Cardiac muscle cell (in vitro differentiated cells and primary cell): ENCODE data around the gene TMEM167B. TPM values are rescaled to one million over a fixed set of nuclear protein-coding genes. Genes with fewer than 3 reads are reported as not detected.
A peak's percentile ranks its signal among the peaks of the same experiment; 100 is the strongest.

Experiments
- DNase-seq, 2 donors: peaks; one replicate each; pipeline versions ENCODE4 v3.0.0 to v3.0.0-alpha.2; 2010 to 2017; ENCODE audit warnings: low read depth in 1 of 2, low spot score in 1 of 2
- H3K27ac ChIP-seq: fragments of 200-600 bp; sonication (generic); 2 replicates; pipeline ENCODE4 v1.5.1; 2016
- H3K27me3 ChIP-seq: fragments of 200-600 bp; sonication (generic); 2 replicates; pipeline ENCODE4 v1.6.0; 2016; ENCODE audit warnings: control low read depth
- H3K36me3 ChIP-seq: fragments of 200-600 bp; sonication (generic); 2 replicates; pipeline ENCODE4 v1.5.1; 2016; ENCODE audit warnings: control low read depth
- H3K4me1 ChIP-seq: fragments of 200-600 bp; sonication (generic); 2 replicates; pipeline ENCODE4 v1.8.1; 2017; ENCODE audit warnings: low read depth, mild to moderate bottlenecking, mixed run types
- H3K4me3 ChIP-seq: fragments of 200-600 bp; sonication (generic); 2 replicates; pipeline ENCODE4 v1.5.1; 2016; ENCODE audit warnings: mild to moderate bottlenecking
- H3K9me3 ChIP-seq: fragments of 200-600 bp; sonication (generic); 2 replicates; pipeline ENCODE4 v1.5.1; 2017; ENCODE audit warnings: low read depth, mild to moderate bottlenecking, control low read depth
- polyA plus RNA-seq: library from polyadenylated mRNA; unstranded; fragments of >200 nt; fragmentation: Nextera tagmentation; extraction: Ambion mirVana; gene quantifications from 2 replicates; pipeline ENCODE4 v1.2.1, GENCODE V29; 2016
- total RNA-seq: library from RNA; depleted of rRNA; stranded (reverse); fragments of >200 nt; gene quantifications from 2 replicates; pipeline ENCODE4 v1.2.3, GENCODE V29; 2016
- TF ChIP-seq, protein P1 (sequence below): IDR thresholded peaks from 2 replicates; pipeline ENCODE4 v1.5.1; 2012; ENCODE audit warnings: low read depth, mild to moderate bottlenecking, low read length

TMEM167B gene
- total and polyA plus RNA-seq, 2 experiments from 2014 or later: 18.7 to 19.3 TPM

DNA sequence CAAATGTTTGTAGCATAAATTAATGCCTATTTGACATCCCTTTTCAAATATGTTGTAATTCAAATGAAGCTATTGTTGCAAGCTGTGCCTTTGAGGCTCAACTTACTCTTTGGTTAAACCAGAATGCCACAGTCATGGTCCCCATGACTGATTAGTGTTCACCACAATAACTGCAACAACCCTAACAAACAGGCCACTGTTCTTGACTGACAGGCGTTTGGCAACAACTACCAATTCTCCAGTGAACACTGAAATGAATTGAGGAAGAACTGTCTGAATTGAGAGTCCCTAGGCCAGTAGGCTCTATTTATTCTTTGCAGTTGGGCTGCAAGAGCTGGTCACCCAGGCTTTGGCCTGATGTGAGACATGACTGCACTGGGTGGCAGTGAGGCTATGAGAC is 6.6 kb upstream of the TMEM167B start:
- no peaks in the 10 kb centered on the region for H3K36me3 ChIP-seq
- no peak for DNase-seq
- no peak overlapping the region for H3K4me3 ChIP-seq
- no peaks in the 10 kb centered on the region for H3K27me3 ChIP-seq
- TF ChIP-seq, protein P1, sequence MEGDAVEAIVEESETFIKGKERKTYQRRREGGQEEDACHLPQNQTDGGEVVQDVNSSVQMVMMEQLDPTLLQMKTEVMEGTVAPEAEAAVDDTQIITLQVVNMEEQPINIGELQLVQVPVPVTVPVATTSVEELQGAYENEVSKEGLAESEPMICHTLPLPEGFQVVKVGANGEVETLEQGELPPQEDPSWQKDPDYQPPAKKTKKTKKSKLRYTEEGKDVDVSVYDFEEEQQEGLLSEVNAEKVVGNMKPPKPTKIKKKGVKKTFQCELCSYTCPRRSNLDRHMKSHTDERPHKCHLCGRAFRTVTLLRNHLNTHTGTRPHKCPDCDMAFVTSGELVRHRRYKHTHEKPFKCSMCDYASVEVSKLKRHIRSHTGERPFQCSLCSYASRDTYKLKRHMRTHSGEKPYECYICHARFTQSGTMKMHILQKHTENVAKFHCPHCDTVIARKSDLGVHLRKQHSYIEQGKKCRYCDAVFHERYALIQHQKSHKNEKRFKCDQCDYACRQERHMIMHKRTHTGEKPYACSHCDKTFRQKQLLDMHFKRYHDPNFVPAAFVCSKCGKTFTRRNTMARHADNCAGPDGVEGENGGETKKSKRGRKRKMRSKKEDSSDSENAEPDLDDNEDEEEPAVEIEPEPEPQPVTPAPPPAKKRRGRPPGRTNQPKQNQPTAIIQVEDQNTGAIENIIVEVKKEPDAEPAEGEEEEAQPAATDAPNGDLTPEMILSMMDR: no peak
- H3K4me1 ChIP-seq: no peaks in the 10 kb centered on the region
- H3K9me3 ChIP-seq: no peaks in the 10 kb centered on the region
- H3K27ac ChIP-seq: no peak overlapping the region

DNA sequence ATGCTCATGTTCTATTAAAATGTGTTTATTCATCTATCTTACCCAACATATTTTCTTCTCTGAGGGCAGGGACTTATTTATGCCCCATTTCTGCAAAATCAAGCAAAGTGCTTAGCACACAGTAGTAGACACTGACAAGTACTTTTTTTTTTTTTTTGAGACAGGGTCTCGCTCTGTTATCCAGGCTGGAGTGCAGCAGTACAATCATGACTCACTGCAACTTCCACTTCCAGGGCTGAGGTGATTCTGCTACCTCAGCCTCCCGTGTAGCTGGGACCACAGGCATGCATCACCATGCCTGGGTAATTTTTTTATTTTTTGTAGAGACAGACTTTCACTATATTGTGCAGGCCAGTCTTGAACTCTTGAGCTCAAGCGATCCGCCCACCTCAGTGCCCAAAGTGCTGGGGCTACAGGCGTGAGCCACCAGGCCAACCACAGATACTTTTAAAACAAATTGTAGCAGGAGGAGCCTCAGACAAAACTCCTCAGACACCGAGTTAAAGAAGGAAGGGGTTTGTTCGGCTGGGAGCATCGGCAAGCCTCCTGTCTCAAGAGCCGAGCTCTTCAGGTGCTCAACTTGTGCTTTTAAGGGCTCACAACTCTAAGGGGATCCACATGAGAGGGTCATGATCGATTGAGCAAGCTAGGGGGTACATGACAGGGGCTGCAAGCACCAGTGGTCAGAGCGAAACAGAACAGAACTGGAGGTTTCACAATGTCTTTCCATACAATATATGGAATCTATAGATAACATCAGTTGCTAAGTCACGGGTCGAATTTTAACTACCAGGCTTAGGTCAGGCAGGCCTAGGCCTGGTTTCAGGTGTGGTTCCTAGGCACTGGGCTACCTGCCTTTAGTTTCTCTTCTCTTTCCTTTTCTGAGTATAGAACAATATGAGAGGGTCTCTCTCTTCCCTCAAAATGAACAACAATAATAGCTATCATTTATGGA is 5.7 kb upstream of the TMEM167B start:
- no peak overlapping the region for H3K4me3 ChIP-seq
- no peak overlapping the region for H3K27ac ChIP-seq
- no peaks in the 10 kb centered on the region for H3K36me3 ChIP-seq
- no peaks in the 10 kb centered on the region for H3K4me1 ChIP-seq
- TF ChIP-seq, protein P1: no peak
- no peak for DNase-seq
- no peaks in the 10 kb centered on the region for H3K27me3 ChIP-seq
- no peaks in the 10 kb centered on the region for H3K9me3 ChIP-seq

GRCh38 chr1:109089242-109090015 is 1.1 kb upstream of the TMEM167B start:
- peaks cover 7% of the 10 kb centered on the region for H3K36me3 ChIP-seq
- H3K9me3 ChIP-seq: no peaks in the 10 kb centered on the region
- TF ChIP-seq, protein P1: peak; percentile 62
- no peak overlapping the region for H3K4me3 ChIP-seq
- no peaks in the 10 kb centered on the region for H3K27me3 ChIP-seq
- H3K4me1 ChIP-seq: peaks cover 7% of the 10 kb centered on the region
- peak; percentile 37 to 80 for DNase-seq
- no peak overlapping the region for H3K27ac ChIP-seq

DNA sequence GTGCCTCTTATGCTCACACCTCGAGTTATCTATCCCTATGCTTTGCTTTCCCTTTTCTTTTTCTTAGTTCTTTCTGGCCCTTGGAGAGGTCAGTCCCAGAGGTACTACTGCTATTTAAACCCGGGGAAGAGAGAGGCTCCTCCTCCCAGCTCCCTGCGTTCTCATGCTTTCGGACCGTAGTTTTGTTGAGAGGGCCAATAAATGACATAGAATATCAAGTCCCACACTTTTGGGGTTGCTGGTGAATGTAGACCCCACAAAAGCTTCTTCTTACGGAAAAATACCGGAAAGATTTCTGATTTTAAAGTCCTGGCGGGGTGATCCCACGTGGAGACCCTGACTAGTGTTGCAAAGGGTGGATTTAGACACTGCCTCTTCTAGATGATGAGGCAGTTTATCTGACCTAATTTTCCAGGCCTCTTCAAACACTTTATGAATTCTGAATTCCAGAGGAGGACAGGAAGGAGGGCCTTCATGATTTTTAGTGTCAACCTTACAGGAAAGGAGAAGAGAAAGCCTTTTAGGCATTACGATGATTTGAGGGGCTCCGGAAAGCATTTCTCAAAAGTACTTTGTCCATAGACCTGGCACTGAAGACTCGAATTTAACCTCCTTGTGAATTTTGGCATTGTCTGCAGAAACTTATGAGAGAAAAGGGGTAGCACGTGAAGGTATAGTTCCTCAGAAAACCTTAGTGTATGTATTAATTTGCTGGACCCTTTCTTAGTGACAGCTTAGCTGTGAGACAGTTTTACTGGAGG is 694 bp downstream of the TMEM167B start:
- Histone ChIP-seq H3K9me3 (no peaks in the 10 kb centered on the region), H3K4me3 (peak overlapping the region; percentile 71), H3K27me3 (no peaks in the 10 kb centered on the region), H3K36me3 (peaks cover 18% of the 10 kb centered on the region), H3K4me1 (peaks cover 7% of the 10 kb centered on the region), H3K27ac (peak overlapping the region; percentile 88)
- DNase-seq: peak; percentile 49 to 63
- TF ChIP-seq, protein P1: no peak

GRCh38 chr1:109091839-109092193 is 1.3 kb downstream of the TMEM167B start:
- Histone ChIP-seq H3K36me3 (peaks cover 18% of the 10 kb centered on the region), H3K4me3 (peak overlapping the region; percentile 71), H3K9me3 (no peaks in the 10 kb centered on the region), H3K27ac (peak overlapping the region; percentile 88), H3K27me3 (no peaks in the 10 kb centered on the region), H3K4me1 (peaks cover 7% of the 10 kb centered on the region)
- DNase-seq: no peak
- TF ChIP-seq, protein P1: no peak
